GOT3 (cell line): ENCODE results near the gene OTOGL.
"Not testable (repeated sequence)": the region's sequence is repeated elsewhere in the genome, so short reads cannot be mapped to it uniquely, and the experiment has no call there.

ENCODE experiments used
- DNase-seq: peaks from one replicate; lab custom pipeline; 2025; ENCODE audit warnings: mixed read lengths; lab: John Stamatoyannopoulos, UW

The OTOGL gene

GRCh38 chr12:80226576-80226975, 127.2 kb downstream of the OTOGL start:
- no peak for DNase-seq

GRCh38 chr12:80227904-80228303, 128.6 kb downstream of the OTOGL start:
- DNase-seq, result not testable (repeated sequence)

DNA sequence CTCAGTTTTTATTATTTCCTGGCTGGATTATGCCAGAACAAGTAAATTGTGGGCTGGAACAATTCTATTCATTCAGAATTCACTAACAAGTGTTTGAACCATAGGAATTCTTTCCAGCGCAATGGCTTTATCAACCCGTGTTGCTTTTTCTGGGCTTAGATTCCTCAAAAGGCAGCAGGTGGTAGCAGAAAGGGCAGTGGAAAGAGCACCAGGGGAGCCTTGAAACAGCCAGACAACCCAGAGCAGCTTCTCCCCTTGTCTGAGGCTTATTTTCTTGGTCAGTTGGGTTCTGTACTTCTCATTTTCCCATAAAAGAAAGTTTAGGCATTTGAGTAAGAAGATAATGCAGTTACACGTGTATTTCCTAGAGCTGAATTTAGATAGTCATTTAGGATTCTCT, 130.7 kb downstream of the OTOGL start:
- DNase-seq, result no peak

GRCh38 chr12:80232837-80233236, 133.5 kb downstream of the OTOGL start:
- DNase-seq, result no peak

DNA sequence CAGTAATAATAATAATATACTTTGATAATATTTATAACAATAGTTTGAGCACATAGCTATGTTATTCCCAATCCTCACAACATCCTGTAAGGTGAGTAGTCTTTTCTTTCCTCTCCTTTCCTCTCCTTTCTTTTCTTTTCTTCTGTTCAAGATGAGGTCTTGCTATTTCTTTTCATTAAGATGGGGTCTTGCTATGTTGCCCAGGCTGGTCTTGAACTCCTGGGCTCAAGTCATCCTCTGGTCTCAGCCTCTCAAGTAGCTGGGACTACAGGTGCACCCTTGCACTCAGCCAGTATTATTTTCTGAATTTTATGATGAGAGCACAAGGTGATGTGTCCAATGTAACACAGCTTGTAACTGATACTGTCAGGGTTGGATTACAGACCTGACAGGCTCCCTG, 134.6 kb downstream of the OTOGL start:
- no peak for DNase-seq

- DNase-seq, result no peak
These were observed 135.3 kb downstream of the OTOGL start for GRCh38 chr12:80234667-80235066.

GRCh38 chr12:80235944-80236343, 136.6 kb downstream of the OTOGL start:
- DNase-seq, result no peak

GRCh38 chr12:80239867-80240266, 140.5 kb downstream of the OTOGL start:
- DNase-seq, result no peak

- DNase-seq, result no peak
These were observed 142.4 kb downstream of the OTOGL start for GRCh38 chr12:80241576-80242273.

- no peak for DNase-seq
These were observed 143.0 kb downstream of the OTOGL start for GRCh38 chr12:80242321-80242720.

DNA sequence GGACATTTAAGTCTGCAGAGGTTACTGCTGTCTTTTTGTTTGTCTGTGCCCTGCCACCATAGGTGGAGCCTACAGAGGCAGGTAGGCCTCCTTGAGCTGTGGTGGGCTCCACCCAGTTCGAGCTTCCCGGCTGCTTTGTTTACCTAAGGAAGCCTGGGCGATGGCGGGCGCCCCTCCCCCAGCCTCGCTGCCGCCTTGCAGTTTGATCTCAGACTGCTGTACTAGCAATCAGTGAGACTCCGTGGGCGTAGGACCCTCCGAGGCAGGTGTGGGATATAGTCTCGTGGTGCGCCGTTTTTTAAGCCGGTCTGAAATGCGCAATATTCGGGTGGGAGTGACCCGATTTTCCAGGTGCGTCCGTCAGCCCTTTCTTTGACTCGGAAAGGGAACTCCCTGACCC, 150.2 kb downstream of the OTOGL start:
- DNase-seq, result not testable (repeated sequence)

DNA sequence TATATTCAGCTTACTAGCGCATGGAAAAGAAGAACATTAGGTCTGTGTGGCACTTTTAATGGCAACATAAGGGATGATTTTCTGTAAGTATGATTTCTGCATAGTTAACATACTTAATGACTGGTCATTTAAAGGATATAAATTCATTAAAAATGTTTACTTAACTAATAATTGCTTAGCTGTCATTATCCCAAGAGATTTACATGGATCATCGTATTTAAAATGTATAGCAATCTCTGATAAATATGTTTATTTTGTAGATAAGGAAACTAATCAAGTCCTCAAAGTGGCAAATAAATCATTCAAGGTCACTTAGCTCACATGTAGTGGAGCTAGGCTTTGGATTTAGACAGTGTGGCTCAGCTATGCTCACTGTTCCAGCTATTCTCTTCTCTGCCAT, 158.6 kb downstream of the OTOGL start:
- DNase-seq, result no peak

- no peak for DNase-seq
These were observed 160.9 kb downstream of the OTOGL start for GRCh38 chr12:80260269-80260668.

DNA sequence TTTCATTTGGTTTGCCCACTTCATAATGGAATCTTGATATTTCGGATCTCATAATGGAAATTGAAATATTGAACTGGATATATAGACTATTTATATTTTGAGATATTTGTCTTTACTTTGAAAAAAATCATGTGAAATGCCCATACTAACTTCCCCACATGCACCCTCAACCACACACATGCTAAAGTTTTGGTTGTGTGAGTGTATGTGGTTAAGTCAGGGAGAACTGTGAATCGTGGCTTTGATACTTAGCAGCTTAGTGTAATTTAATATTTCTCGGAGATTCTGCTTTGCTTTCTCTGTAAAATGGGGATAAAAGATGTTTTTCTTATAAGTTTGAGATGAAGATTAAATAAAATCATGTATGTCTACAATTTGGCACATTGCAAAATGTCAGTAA, 162.1 kb downstream of the OTOGL start:
- DNase-seq, result no peak

GRCh38 chr12:80262346-80262745, 163.0 kb downstream of the OTOGL start:
- DNase-seq, result no peak

DNA sequence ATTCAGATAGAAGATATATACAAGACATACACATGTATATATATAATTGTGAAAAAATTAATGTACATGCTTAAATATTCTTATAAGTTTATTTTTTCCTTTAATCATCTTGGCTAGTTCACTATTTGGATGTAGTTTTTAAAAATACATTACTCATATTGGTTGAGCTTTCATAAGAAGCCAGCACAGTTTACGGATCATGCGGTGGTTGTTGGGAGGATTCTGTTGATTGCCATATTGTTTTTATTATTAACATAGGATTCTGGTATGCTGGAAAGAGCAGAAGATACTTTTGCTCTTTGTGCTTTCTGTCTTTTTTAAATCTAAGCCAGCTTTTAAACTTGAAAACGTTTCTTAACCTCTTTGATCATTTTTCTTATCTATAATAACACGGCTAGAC, 163.4 kb downstream of the OTOGL start:
- DNase-seq, result no peak

DNA sequence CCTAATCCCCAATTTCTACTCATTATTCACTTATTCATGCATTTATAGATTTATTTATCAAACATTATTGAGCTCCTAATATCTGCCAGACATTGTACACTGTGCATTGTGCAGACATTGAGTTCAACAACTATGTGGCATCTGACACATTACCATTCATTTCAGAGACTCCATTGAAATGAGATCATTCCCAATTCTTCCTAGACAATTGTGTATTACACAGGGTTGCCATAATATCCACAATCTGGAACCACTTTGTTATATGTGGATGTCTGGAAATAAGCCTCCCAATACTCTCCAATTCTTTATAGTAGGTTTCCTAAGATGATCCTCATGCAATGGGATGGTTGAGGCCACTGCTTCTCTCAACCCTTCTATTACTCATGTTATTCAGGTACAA, 165.0 kb downstream of the OTOGL start:
- no peak for DNase-seq

DNA sequence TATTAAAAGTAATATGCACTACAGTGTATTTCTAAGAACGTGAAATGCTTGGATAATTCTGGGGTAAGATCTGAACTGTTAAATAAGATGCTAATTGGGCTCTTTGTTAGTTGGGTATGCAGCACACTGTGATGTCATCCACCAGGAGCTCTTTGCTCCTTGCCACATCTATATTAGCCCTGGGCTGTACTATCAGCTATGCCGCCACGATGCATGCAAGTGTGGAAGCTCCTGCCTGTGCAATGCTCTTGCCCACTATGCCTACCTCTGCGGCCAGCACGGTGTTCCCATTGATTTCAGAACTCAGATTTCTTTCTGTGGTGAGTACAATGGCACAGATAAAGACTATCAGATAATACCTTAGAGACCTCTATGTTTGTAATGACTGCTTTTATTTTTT, 165.6 kb downstream of the OTOGL start:
- DNase-seq, result no peak

DNA sequence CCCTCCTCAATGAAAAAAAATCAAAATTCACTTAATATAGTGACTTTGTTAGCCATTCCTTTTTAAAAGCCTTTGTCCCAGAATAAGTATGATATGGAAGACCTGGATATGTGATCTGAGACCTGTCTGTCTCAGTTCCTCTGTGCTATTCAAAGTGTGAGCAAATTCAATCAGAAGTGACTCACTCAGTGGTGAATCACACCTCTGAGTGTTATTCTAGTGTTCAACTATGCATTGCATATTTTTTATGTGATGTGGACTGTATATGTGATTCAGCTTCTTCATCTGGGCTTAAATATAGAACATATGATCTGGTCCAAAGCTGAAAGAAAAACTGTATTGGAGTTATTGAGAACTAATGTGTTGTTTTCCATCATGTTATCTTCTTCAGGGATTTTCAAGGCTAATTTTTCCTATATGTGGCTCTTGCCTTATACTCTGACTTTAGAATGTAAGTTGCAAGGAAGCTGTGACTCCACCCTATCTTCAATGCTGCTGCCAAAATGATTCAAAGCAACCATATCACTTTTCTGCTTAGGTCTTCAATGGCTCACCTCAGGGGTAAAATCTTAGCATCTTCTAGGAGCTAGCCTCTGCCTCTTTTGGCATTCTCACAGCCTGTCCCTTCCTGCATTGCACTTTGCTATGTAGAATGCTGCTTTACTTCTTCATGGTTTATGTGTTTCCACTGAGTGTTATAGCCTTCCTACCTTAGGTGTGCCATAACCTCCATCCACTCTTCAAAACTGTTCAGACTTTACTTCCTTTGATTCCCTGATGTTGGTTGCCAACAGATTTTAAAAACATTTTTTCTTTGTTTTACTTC, 169.8 kb downstream of the OTOGL start:
- DNase-seq, result no peak

- DNase-seq, result no peak
These were observed 170.6 kb downstream of the OTOGL start for GRCh38 chr12:80269803-80270552.

- DNase-seq, result no peak
These were observed 172.4 kb downstream of the OTOGL start for GRCh38 chr12:80271780-80272179.

- no peak for DNase-seq
These were observed 173.1 kb downstream of the OTOGL start for GRCh38 chr12:80272387-80272915.

DNA sequence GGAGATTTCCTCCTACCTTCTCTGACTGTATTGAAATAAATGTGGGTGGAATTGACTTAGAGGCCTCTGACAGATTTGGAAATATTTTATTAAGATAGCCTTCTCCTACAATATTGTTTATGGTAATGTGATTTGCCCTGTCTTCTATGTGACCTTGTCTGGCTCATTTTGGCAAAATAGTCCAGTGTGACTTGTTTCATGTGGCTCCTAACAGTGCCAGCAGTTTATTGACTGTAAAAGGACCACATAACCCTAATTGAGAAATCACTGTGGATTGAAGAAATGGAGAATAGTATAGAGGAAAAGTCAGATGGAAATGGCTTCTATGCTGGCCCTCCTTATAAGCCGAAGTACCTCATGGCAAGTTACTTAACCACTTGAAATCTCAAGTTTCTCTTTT, 173.8 kb downstream of the OTOGL start:
- DNase-seq, result no peak
